H1 (cell line): ENCODE measurements around the gene DOCK10. TPM values are rescaled to one million over a fixed set of nuclear protein-coding genes. Genes with fewer than 3 reads are reported as not detected.

ENCODE experiments used
- CTCF ChIA-PET: fragments of 300-600 bp; sonication (Branson Sonifier 250); formaldehyde crosslinking; loops from one replicate; lab custom pipeline; 2021; ENCODE audit not compliant: partially characterized antibody; lab: Charles Lee
- POLR2A ChIA-PET: fragments of 300-600 bp; sonication (Branson Sonifier 250); formaldehyde crosslinking; loops from one replicate; lab custom pipeline; 2021; ENCODE audit warnings: inconsistent platforms; ENCODE audit not compliant: partially characterized antibody; lab: Charles Lee
- DNase-seq, 2 experiments: peaks; one replicate each; pipeline versions ENCODE4 v3.0.0 to v3.0.0-alpha.2; 2010 to 2022; ENCODE audit warnings: low spot score in 2 of 2, low read depth in 1 of 2, mixed read lengths in 1 of 2
- FAIRE-seq: peaks from 2 replicates; lab custom pipeline; 2011; peaks lifted over from hg19 to GRCh38; lab: Jason Lieb, UNC
- H2AFZ ChIP-seq: 2 replicates; pipeline ENCODE4 v1.8.1; 2012; ENCODE audit warnings: low read length, inconsistent platforms
- H2AK5ac ChIP-seq: 2 replicates; pipeline ENCODE4 v1.6.1; 2013; ENCODE audit warnings: low read depth, low read length
- H2BK120ac ChIP-seq: replicated peaks from 2 replicates; pipeline ENCODE3; 2013; ENCODE audit warnings: low read depth, low read length, inconsistent platforms
- H2BK12ac ChIP-seq: 2 replicates; pipeline ENCODE4 v1.6.1; 2013; ENCODE audit warnings: low read depth, low read length
- H2BK15ac ChIP-seq: 2 replicates; pipeline ENCODE4 v1.6.1; 2013; ENCODE audit warnings: low read length
- H2BK20ac ChIP-seq: 2 replicates; pipeline ENCODE4 v1.6.1; 2013; ENCODE audit warnings: low read length
- H2BK5ac ChIP-seq: 2 replicates; pipeline ENCODE4 v1.6.1; 2013; ENCODE audit warnings: low read depth, low read length
- H3K14ac ChIP-seq: 2 replicates; pipeline ENCODE4 v1.6.1; 2013; ENCODE audit warnings: inconsistent platforms; ENCODE audit not compliant: insufficient read length
- H3K18ac ChIP-seq: 2 replicates; pipeline ENCODE4 v1.6.1; 2013; ENCODE audit warnings: low read length; ENCODE audit errors: extremely low read depth
- H3K23ac ChIP-seq: 2 replicates; pipeline ENCODE4 v1.6.1; 2013; ENCODE audit warnings: inconsistent platforms; ENCODE audit not compliant: insufficient read length
- H3K23me2 ChIP-seq: 2 replicates; pipeline ENCODE4 v1.6.1; 2013; ENCODE audit warnings: low read depth, low read length
- H3K27ac ChIP-seq: 2 replicates; pipeline ENCODE4 v1.6.1; 2011; ENCODE audit warnings: low read depth, low read length, inconsistent platforms
- H3K27me3 ChIP-seq, 4 experiments: replicated peaks in 1 of 4; 1 replicate in 1 of 4; 2 replicates in 3 of 4; pipeline versions ENCODE4 v1.6.1 to v1.8.1; 2011 to 2013; ENCODE audit warnings: low read length in 3 of 4, mild to moderate bottlenecking in 3 of 4, inconsistent platforms in 2 of 4, mixed read lengths in 2 of 4, moderate library complexity in 1 of 4; ENCODE audit not compliant: control insufficient read depth in 3 of 4, insufficient read depth in 3 of 4; ENCODE audit errors: extremely low read depth in 1 of 4
- H3K36me3 ChIP-seq, 4 experiments: 2 replicates each; pipeline versions ENCODE4 v1.6.1 to v1.8.1; 2011 to 2013; ENCODE audit warnings: mild to moderate bottlenecking in 4 of 4, low read length in 3 of 4, moderate library complexity in 2 of 4, control low read depth in 1 of 4, inconsistent platforms in 1 of 4; ENCODE audit not compliant: insufficient read depth in 4 of 4, control insufficient read depth in 2 of 4
- H3K4ac ChIP-seq: replicated peaks from 2 replicates; pipeline ENCODE3; 2013; ENCODE audit warnings: low read length, low read depth, mixed read lengths, inconsistent platforms; ENCODE audit not compliant: insufficient read length
- H3K4me1 ChIP-seq, 4 experiments: replicated peaks in 1 of 4; 1 replicate in 1 of 4; 2 replicates in 3 of 4; pipeline versions ENCODE4 v1.6.1 to v1.8.1; 2011 to 2013; ENCODE audit warnings: low read length in 3 of 4, inconsistent platforms in 2 of 4, mixed read lengths in 1 of 4; ENCODE audit not compliant: insufficient read depth in 4 of 4, control insufficient read depth in 3 of 4
- H3K4me2 ChIP-seq, 2 experiments: 2 replicates each; pipeline versions ENCODE4 v1.6.1 to v1.8.1; 2011 to 2013; ENCODE audit warnings: low read depth in 2 of 2, low read length in 2 of 2, control low read depth in 1 of 2, inconsistent platforms in 1 of 2, mild to moderate bottlenecking in 1 of 2; ENCODE audit not compliant: insufficient read depth in 1 of 2
- H3K4me3 ChIP-seq, 4 experiments: fragments of 200-600, 300-600 bp in 1 of 4; sonication (generic), shearing (Covaris generic), sonication (Bioruptor Twin) in 1 of 4; 2 replicates each; pipeline versions ENCODE4 v1.5.1 to v1.8.1; 2011 to 2016; ENCODE audit warnings: low read length in 4 of 4, low read depth in 3 of 4, control low read depth in 2 of 4, inconsistent platforms in 2 of 4, mild to moderate bottlenecking in 2 of 4, mixed read lengths in 1 of 4, moderate library complexity in 1 of 4; ENCODE audit not compliant: insufficient read depth in 2 of 4; ENCODE audit errors: extremely low read depth in 1 of 4
- H3K56ac ChIP-seq: replicated peaks from 2 replicates; pipeline ENCODE3; 2013; ENCODE audit warnings: low read depth, mild to moderate bottlenecking, mixed read lengths, low read length, inconsistent platforms; ENCODE audit not compliant: insufficient read length
- H3K79me1 ChIP-seq: 2 replicates; pipeline ENCODE4 v1.6.1; 2013; ENCODE audit warnings: low read depth, low read length, control low read depth
- H3K79me2 ChIP-seq, 2 experiments: 2 replicates each; pipeline versions ENCODE4 v1.6.1 to v1.8.1; 2012 to 2013; ENCODE audit warnings: low read length in 2 of 2, mild to moderate bottlenecking in 2 of 2, inconsistent platforms in 1 of 2; ENCODE audit not compliant: insufficient read depth in 2 of 2, control insufficient read depth in 1 of 2
- H3K9ac ChIP-seq, 4 experiments: replicated peaks in 1 of 4; 1 replicate in 1 of 4; 2 replicates in 3 of 4; pipeline versions ENCODE4 v1.6.1 to v1.8.1; 2011 to 2013; ENCODE audit warnings: low read depth in 3 of 4, low read length in 3 of 4, control low read depth in 2 of 4, mild to moderate bottlenecking in 2 of 4, moderate library complexity in 2 of 4, inconsistent platforms in 1 of 4; ENCODE audit errors: extremely low read depth in 1 of 4
- H3K9me3 ChIP-seq, 2 experiments: 2 replicates each; pipeline versions ENCODE4 v1.6.1 to v1.8.1; 2012 to 2013; ENCODE audit warnings: mild to moderate bottlenecking in 2 of 2, moderate library complexity in 2 of 2, control low read depth in 1 of 2, inconsistent platforms in 1 of 2, low read depth in 1 of 2, low read length in 1 of 2, mixed read lengths in 1 of 2; ENCODE audit not compliant: insufficient read depth in 2 of 2
- H4K20me1 ChIP-seq, 2 experiments: replicated peaks in 1 of 2; 2 replicates each; pipeline versions ENCODE3 to v1.8.1; 2011 to 2013; ENCODE audit warnings: inconsistent platforms in 2 of 2, low read length in 2 of 2, mild to moderate bottlenecking in 1 of 2; ENCODE audit not compliant: insufficient read depth in 2 of 2, control insufficient read depth in 1 of 2
- H4K5ac ChIP-seq: 2 replicates; pipeline ENCODE4 v1.6.1; 2013; ENCODE audit warnings: low read length, low read depth, mixed read lengths, inconsistent platforms; ENCODE audit not compliant: insufficient read length
- H4K8ac ChIP-seq: 2 replicates; pipeline ENCODE4 v1.8.0; 2013; ENCODE audit warnings: mild to moderate bottlenecking, moderate library complexity, low read length, inconsistent platforms; ENCODE audit not compliant: insufficient read depth; ENCODE audit errors: extremely low read depth
- H4K91ac ChIP-seq: replicated peaks from 2 replicates; pipeline ENCODE3; 2013; ENCODE audit warnings: low read length, mixed read lengths, inconsistent platforms; ENCODE audit not compliant: insufficient read length
- CBX5 ChIP-seq: fragments of 300-800, 300-1000 bp; sonication (generic); IDR thresholded peaks from 2 replicates; pipeline ENCODE4 v1.7.1; 2016; ENCODE audit warnings: antibody characterized with exemption, low read length, low read depth
- CHD1 ChIP-seq: IDR thresholded peaks from 2 replicates; pipeline ENCODE4 v1.6.1; 2012; ENCODE audit warnings: low read depth, low read length, improper control_type of control experiment
- CREB1 ChIP-seq: IDR thresholded peaks from 2 replicates; pipeline ENCODE4 v1.6.1; 2012; ENCODE audit warnings: inconsistent platforms
- GTF2F1 ChIP-seq: IDR thresholded peaks from 2 replicates; pipeline ENCODE4 v1.6.1; 2012; ENCODE audit warnings: low read depth, low read length, improper control_type of control experiment, borderline replicate concordance
- HDAC2 ChIP-seq, 2 experiments: fragments of 300-600 bp in 1 of 2; sonication (generic) in 1 of 2; IDR thresholded peaks; 2 replicates each; pipeline ENCODE4 v1.6.1; 2011 to 2012; ENCODE audit warnings: low read depth in 2 of 2, low read length in 2 of 2, mild to moderate bottlenecking in 2 of 2, moderate library complexity in 2 of 2, borderline replicate concordance in 1 of 2, inconsistent platforms in 1 of 2
- KDM5A ChIP-seq: fragments of 200-600 bp; IDR thresholded peaks from 2 replicates; pipeline ENCODE4 v1.7.1; 2012; ENCODE audit warnings: mild to moderate bottlenecking, low read length, inconsistent platforms, mixed read lengths
- NANOG ChIP-seq: IDR thresholded peaks from 2 replicates; pipeline ENCODE4 v1.6.1; 2011; ENCODE audit warnings: low read length, low read depth, mild to moderate bottlenecking, inconsistent platforms; ENCODE audit not compliant: insufficient read depth, poor library complexity, severe bottlenecking
- NRF1 ChIP-seq: IDR thresholded peaks from 2 replicates; pipeline ENCODE4 v1.6.1; 2011; ENCODE audit warnings: mild to moderate bottlenecking, low read depth, low read length, improper control_type of control experiment
- POLR2AphosphoS5 ChIP-seq: IDR thresholded peaks from 2 replicates; pipeline ENCODE4 v1.6.1; 2011; ENCODE audit warnings: low read depth, low read length
- RAD21 ChIP-seq, 2 experiments: IDR thresholded peaks in 1 of 2; conservative IDR thresholded peaks in 1 of 2; 2 replicates each; pipeline ENCODE4 v1.6.1; 2011; ENCODE audit warnings: low read depth in 2 of 2, low read length in 2 of 2, improper control_type of control experiment in 1 of 2, inconsistent platforms in 1 of 2, mild to moderate bottlenecking in 1 of 2, moderate library complexity in 1 of 2
- RBBP5 ChIP-seq: IDR thresholded peaks from 2 replicates; pipeline ENCODE4 v1.7.1; 2012; ENCODE audit warnings: low read depth, mild to moderate bottlenecking, inconsistent platforms, low read length, moderate library complexity, borderline replicate concordance
- RNF2 ChIP-seq: fragments of 200-900, 300-1000 bp; sonication (generic); IDR thresholded peaks from 2 replicates; pipeline ENCODE4 v1.7.1; 2016; ENCODE audit warnings: borderline replicate concordance, low read depth, mild to moderate bottlenecking, antibody characterized with exemption, low read length; ENCODE audit not compliant: poor library complexity, severe bottlenecking; ENCODE audit errors: missing control alignments
- SP2 ChIP-seq: IDR thresholded peaks from 2 replicates; pipeline ENCODE4 v1.6.1; 2012; ENCODE audit warnings: mild to moderate bottlenecking, low read length, inconsistent platforms
- SP4 ChIP-seq: IDR thresholded peaks from 2 replicates; pipeline ENCODE4 v1.6.1; 2012; ENCODE audit warnings: low read length, inconsistent platforms
- SRF ChIP-seq: IDR thresholded peaks from 2 replicates; pipeline ENCODE4 v1.6.1; 2011; ENCODE audit warnings: mild to moderate bottlenecking, low read depth, low read length, moderate library complexity
- WGBS, 2 experiments: shearing (Covaris generic) in 1 of 2; methylation state at CpG; one replicate each; pipeline versions ENCODE4 v1.1.6 to v1.1.7; 2013 to 2015; ENCODE audit warnings: low lambda C conversion rate in 2 of 2, mixed read lengths in 2 of 2, inconsistent platforms in 1 of 2, low coverage in 1 of 2, missing lambda C conversion rate in 1 of 2; ENCODE audit not compliant: insufficient replicate concordance in 2 of 2, insufficient coverage in 1 of 2, insufficient read length in 1 of 2; ENCODE audit errors: extremely low coverage in 1 of 2, missing lambda C conversion rate in 1 of 2; 5-methylcytosine and 5-hydroxymethylcytosine counted together
- polyA plus RNA-seq, 7 experiments: library from polyadenylated mRNA; depleted of rRNA in 3 of 7; stranded (reverse) in 5 of 7; unstranded in 2 of 7; fragments of >200 nt in 5 of 7; fragments of 200-250 nt in 2 of 7; gene quantifications; 1 replicate in 5 of 7; 2 replicates in 1 of 7; 4 replicates in 1 of 7; pipeline versions ENCODE4 v1.2.1 to v1.2.3, GENCODE V29; 2011 to 2013; ENCODE audit warnings: missing spikeins in 2 of 7, mixed read lengths in 2 of 7
- total RNA-seq: library from RNA; stranded (reverse); fragmentation: NEBNext Ultra II Directional; extraction: Animal tissue kit (Norgen Biotek cat#: 25700); gene quantifications from 2 replicates; pipeline ENCODE4 v1.2.1, GENCODE V29; 2021

Gene DOCK10
- total and polyA plus RNA-seq, 2 of the 8 experiments (the other 6 are each of a cell fraction or from before 2014, with no cell fraction given): 0.33 to 1.6 TPM

DNA sequence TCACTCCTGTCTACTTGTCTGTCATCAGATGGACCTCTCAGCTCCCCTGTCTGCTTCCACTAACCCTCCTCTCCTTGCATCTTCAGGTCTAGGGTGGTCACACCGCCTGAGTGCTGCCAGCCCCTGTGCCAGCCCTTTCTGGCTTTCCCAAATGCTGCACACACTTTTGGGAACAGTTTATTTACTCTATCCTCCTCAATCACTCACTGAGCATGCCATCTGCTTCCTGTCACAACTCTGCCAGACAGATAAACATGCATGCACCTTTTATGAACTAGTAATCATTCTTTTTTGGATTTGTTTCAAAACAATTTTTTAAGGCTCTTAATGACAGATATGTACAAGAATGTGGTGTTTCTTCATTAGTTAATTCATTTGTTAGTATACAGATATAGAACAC is 269.8 kb downstream of the DOCK10 start:
- ChIA-PET CTCF (interaction anchor here (0.6 to 2.4 kb wide), 3 partner anchors 122 to 353 kb away, joined by 3 to 6 read pairs (median 4); no protein-coding TSS in a partner anchor), POLR2A (no interaction called here)
- FAIRE-seq: no peak
- TF ChIP-seq KDM5A (no peak), POLR2AphosphoS5 (no peak), CHD1 (no peak), NRF1 (no peak), GTF2F1 (no peak), HDAC2 (IDR thresholded peaks at IDR 0.05; ENCODE audit: borderline replicate concordance in 1 of 2, low read depth in 2 of 2, low read length in 2 of 2) (no peak), RNF2 (no peak), RBBP5 (no peak), CREB1 (no peak), SP4 (no peak), SP2 (no peak), RAD21 (IDR thresholded peaks at IDR 0.05 in 1 of 2, conservative IDR thresholded peaks at IDR 0.05 in 1 of 2; ENCODE audit: low read depth in 2 of 2, low read length in 2 of 2) (no peak), CBX5 (no peak), SRF (no peak), NANOG (no peak)

More for the DNA sequence above, 269.8 kb downstream of the DOCK10 start:
- no peaks in the 10 kb centered on the region for H3K27me3 ChIP-seq
- no peak overlapping the region for H2AK5ac ChIP-seq
- H3K9ac ChIP-seq: no peak overlapping the region
- H3K4me3 ChIP-seq: no peak overlapping the region
- no peak overlapping the region for H2BK20ac ChIP-seq
- H4K5ac ChIP-seq: no peak overlapping the region
- H3K79me2 ChIP-seq: no peaks in the 10 kb centered on the region
- H4K20me1 ChIP-seq: no peaks in the 10 kb centered on the region
- H3K9me3 ChIP-seq: no peaks in the 10 kb centered on the region
- no peaks in the 10 kb centered on the region for H3K4me1 ChIP-seq
- no peak overlapping the region for H2BK5ac ChIP-seq
- no peak overlapping the region for H4K91ac ChIP-seq
- H3K18ac ChIP-seq: no peak overlapping the region
- no peak overlapping the region for H3K4ac ChIP-seq
- H3K23me2 ChIP-seq: no peaks in the 10 kb centered on the region
- H3K27ac ChIP-seq: no peak overlapping the region
- DNase-seq: no peak
- no peak overlapping the region for H3K14ac ChIP-seq
- no peak overlapping the region for H2BK120ac ChIP-seq
- H2BK15ac ChIP-seq: no peak overlapping the region
- 69% methylated on average over 1 of the region's 1 CpG; no CpG with 5 or more reads in 1 of the 2 experiments for WGBS, 2 experiments
- H2AFZ ChIP-seq: no peak overlapping the region
- H2BK12ac ChIP-seq: no peak overlapping the region
- H3K36me3 ChIP-seq: no peaks in the 10 kb centered on the region
- H3K23ac ChIP-seq: no peak overlapping the region
- H3K79me1 ChIP-seq: no peaks in the 10 kb centered on the region
- no peak overlapping the region for H3K4me2 ChIP-seq
- H4K8ac ChIP-seq: no peak overlapping the region
- no peak overlapping the region for H3K56ac ChIP-seq
